ENCODE data around the gene NPHP4.

NPHP4 gene

GRCh38 chr1:5887349-5887970 is 104.8 kb downstream of the NPHP4 start:
- TF ChIP-seq CTCF (conservative IDR thresholded peaks at IDR 0.05; ENCODE audit: low read depth, low read length), result no peak
- H3K4me3 ChIP-seq (ENCODE audit: low read depth, low read length), result no peak overlapping the region
- peak; percentile 18 for DNase-seq (ENCODE audit: low read depth)

GRCh38 chr1:5886541-5887348 is 105.5 kb downstream of the NPHP4 start:
- no peak for TF ChIP-seq CTCF (conservative IDR thresholded peaks at IDR 0.05; ENCODE audit: low read depth, low read length)
- DNase-seq (ENCODE audit: low read depth), result no peak
- H3K4me3 ChIP-seq (ENCODE audit: low read depth, low read length), result no peak overlapping the region

- no peak for DNase-seq (ENCODE audit: low read depth)
- TF ChIP-seq CTCF (conservative IDR thresholded peaks at IDR 0.05; ENCODE audit: low read depth, low read length), result no peak
- H3K4me3 ChIP-seq (ENCODE audit: low read depth, low read length), result no peak overlapping the region
Observed at GRCh38 chr1:5886140-5886483, 106.1 kb downstream of the NPHP4 start.

GRCh38 chr1:5885471-5886139 is 106.6 kb downstream of the NPHP4 start:
- no peak for DNase-seq (ENCODE audit: low read depth)
- H3K4me3 ChIP-seq (ENCODE audit: low read depth, low read length), result no peak overlapping the region
- TF ChIP-seq CTCF (conservative IDR thresholded peaks at IDR 0.05; ENCODE audit: low read depth, low read length), result no peak

GRCh38 chr1:5884110-5884509 is 108.1 kb downstream of the NPHP4 start:
- no peak for DNase-seq (ENCODE audit: low read depth)
- no peak for TF ChIP-seq CTCF (conservative IDR thresholded peaks at IDR 0.05; ENCODE audit: low read depth, low read length)

GRCh38 chr1:5883129-5884048 is 108.8 kb downstream of the NPHP4 start:
- no peak for DNase-seq (ENCODE audit: low read depth)
- no peak for TF ChIP-seq CTCF (conservative IDR thresholded peaks at IDR 0.05; ENCODE audit: low read depth, low read length)
- H3K4me3 ChIP-seq (ENCODE audit: low read depth, low read length), result no peak overlapping the region

More at GRCh38 chr1:5884110-5884509, 108.1 kb downstream of the NPHP4 start:
- no peak overlapping the region for H3K4me3 ChIP-seq (ENCODE audit: low read depth, low read length)
